Measurements from ENCODE around the gene WWOX. TPM values are rescaled to one million over a fixed set of nuclear protein-coding genes. Genes with fewer than 3 reads are reported as not detected.
"Not testable (repeated sequence)": the region's sequence is repeated elsewhere in the genome, so short reads cannot be mapped to it uniquely, and the experiment has no call there.

Gene WWOX
- total RNA-seq, 1 donor from 2014 or later: 28.2 TPM

- no peak for TF ChIP-seq CTCF (conservative IDR thresholded peaks at IDR 0.05)
- Mint-ChIP-seq H3K4me1 (ENCODE audit: unreplicated experiment) (peaks cover 18% of the 10 kb centered on the region), H3K9me3 (peaks cover 4% of the 10 kb centered on the region), H3K27me3 (no peaks in the 10 kb centered on the region), H3K36me3 (no peaks in the 10 kb centered on the region), H3K4me3 (no peak overlapping the region), H3K27ac (no peak overlapping the region)
- no peak for DNase-seq (ENCODE audit: extremely low spot score, unreplicated experiment)
These were observed 951.9 kb downstream of the WWOX start for GRCh38 chr16:79051313-79051712.

DNA sequence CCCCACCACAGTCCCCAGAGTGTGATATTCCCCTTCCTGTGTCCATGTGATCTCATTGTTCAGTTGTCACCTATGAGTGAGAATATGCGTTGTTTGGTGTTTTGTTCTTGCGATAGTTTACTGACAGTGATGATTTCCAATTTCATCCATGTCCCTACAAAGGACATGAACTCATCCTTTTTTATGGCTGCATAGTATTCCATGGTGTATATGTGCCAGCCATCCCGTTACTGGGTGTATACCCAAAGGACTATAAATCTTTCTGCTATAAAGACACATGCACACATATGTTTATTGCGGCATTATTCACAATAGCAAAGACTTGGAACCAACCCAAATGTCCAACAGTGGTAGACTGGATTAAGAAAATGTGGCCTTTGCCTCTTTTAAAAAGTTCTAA, 952.7 kb downstream of the WWOX start:
- H3K4me3 Mint-ChIP-seq; H3K27ac Mint-ChIP-seq; DNase-seq (ENCODE audit: extremely low spot score, unreplicated experiment); H3K36me3 Mint-ChIP-seq; H3K9me3 Mint-ChIP-seq; H3K27me3 Mint-ChIP-seq: not testable (repeated sequence)
- H3K4me1 Mint-ChIP-seq (ENCODE audit: unreplicated experiment): peaks cover 18% of the 10 kb centered on the region

DNA sequence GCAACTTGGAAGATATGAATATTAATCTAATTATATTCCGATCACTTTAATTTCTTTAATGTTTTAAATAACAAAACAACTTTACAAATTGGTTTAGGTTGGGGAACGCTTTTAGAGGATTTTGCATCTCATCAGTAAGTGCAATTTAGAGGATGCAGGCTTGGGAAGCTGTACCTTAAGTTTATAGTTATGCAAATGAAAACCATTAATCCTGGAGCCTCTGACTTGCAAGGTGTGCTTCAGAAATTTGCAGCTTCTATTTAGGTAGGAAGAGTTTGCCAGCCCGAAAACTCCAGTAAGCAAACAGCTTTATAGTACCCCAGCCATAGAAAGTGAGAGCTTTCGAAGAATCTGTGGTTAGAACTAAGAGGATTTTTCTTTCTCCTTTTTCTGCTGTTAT, 954.1 kb downstream of the WWOX start:
- no peak for TF ChIP-seq CTCF (conservative IDR thresholded peaks at IDR 0.05)
- DNase-seq (ENCODE audit: extremely low spot score, unreplicated experiment): no peak
- peaks cover 4% of the 10 kb centered on the region for H3K9me3 Mint-ChIP-seq
- H3K27ac Mint-ChIP-seq: no peak overlapping the region
- H3K27me3 Mint-ChIP-seq: peaks cover 3% of the 10 kb centered on the region
- no peak overlapping the region for H3K4me3 Mint-ChIP-seq
- H3K4me1 Mint-ChIP-seq (ENCODE audit: unreplicated experiment): peaks cover 18% of the 10 kb centered on the region
- H3K36me3 Mint-ChIP-seq: no peaks in the 10 kb centered on the region

DNA sequence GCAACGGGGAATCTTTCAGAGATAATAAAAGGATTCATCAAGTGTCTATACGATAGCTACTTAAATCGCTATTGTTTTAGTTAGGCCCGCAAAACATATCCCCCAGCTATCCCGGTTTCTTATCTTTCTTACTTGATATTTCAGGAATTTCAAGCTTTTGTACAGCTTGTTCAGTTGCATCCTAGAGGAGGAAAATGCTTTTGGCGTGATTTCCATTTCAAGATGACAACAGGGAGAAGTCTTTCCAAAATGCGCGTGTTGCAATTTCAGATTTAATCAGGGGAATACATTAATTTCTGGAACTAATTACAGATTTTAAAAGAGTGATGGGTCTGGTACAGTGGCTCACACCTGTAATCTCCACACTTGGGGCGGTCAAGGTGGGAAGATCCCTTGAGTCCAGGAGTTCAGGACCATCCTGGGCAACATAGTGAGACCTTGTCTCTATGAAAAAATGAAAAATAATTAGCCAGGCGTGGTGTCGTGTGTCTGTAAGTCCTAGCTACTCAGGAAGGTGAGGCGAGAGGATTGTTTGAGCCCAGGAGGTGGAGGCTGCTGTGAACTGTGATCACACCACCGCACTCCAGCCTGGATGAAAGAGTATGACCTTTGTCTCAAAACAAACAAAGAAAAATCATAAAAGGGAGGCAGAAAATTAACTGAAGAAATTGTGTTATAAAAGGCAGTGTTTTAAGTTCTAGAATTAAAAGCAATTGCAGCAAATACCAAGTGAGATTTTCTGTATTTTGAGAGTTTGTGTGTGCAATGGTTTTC, 954.9 kb downstream of the WWOX start:
- peaks cover 3% of the 10 kb centered on the region for H3K27me3 Mint-ChIP-seq
- no peak for DNase-seq (ENCODE audit: extremely low spot score, unreplicated experiment)
- H3K4me1 Mint-ChIP-seq (ENCODE audit: unreplicated experiment): peaks cover 18% of the 10 kb centered on the region
- no peak for TF ChIP-seq CTCF (conservative IDR thresholded peaks at IDR 0.05)
- no peaks in the 10 kb centered on the region for H3K36me3 Mint-ChIP-seq
- peaks cover 4% of the 10 kb centered on the region for H3K9me3 Mint-ChIP-seq
- H3K27ac Mint-ChIP-seq: no peak overlapping the region
- H3K4me3 Mint-ChIP-seq: no peak overlapping the region

DNA sequence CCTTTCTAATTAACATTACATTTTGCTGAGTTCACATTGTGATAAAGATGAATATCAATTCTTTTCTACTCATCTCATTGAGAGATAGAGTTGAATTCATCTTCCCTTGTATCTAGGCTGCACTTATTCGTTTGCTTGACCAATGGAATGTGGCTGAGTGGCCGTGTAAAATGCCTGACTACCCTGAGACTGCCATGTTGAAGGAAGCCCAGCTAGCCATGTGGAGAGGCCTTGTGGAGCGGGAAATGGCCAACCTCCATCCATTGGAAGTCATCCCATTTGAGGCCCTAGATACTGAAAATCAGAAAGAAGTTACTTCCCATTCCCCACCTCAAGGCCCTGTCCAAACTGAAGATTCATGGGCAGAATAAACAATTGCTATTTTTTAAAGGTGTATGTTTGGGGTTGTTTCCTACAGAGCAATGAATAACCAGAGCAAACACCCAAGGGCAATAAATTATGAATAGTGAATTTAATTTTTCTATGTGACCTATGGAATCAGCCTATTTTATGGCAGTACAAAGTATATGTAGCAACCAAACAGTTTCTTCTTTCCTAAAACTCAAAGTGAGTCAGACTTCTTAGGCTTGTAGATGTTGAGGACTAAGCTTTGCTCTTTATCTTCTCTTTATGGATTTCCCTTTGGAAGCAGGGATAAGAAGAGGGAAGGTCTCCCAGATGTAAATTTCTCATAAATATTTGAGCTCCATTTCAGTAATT, 956.0 kb downstream of the WWOX start:
- Mint-ChIP-seq H3K27ac (no peak overlapping the region), H3K27me3 (peaks cover 3% of the 10 kb centered on the region), H3K36me3 (no peaks in the 10 kb centered on the region), H3K4me1 (ENCODE audit: unreplicated experiment) (peaks cover 11% of the 10 kb centered on the region), H3K9me3 (peaks cover 4% of the 10 kb centered on the region), H3K4me3 (no peak overlapping the region)
- TF ChIP-seq CTCF (conservative IDR thresholded peaks at IDR 0.05): no peak
- DNase-seq (ENCODE audit: extremely low spot score, unreplicated experiment): no peak

- Mint-ChIP-seq H3K4me1 (ENCODE audit: unreplicated experiment) (peaks cover 15% of the 10 kb centered on the region), H3K36me3 (no peaks in the 10 kb centered on the region), H3K4me3 (no peak overlapping the region), H3K27ac (no peak overlapping the region), H3K27me3 (peaks cover 6% of the 10 kb centered on the region), H3K9me3 (no peaks in the 10 kb centered on the region)
- DNase-seq (ENCODE audit: extremely low spot score, unreplicated experiment): no peak
- TF ChIP-seq CTCF (conservative IDR thresholded peaks at IDR 0.05): no peak
These were observed 961.7 kb downstream of the WWOX start for GRCh38 chr16:79061181-79061580.
